Endodermal cell (in vitro differentiated cells): ENCODE data around the gene PARP1. TPM values are rescaled to one million over a fixed set of nuclear protein-coding genes. Genes with fewer than 3 reads are reported as not detected.

Experiments used
- DNase-seq: peaks from one replicate; pipeline ENCODE4 v3.0.0-alpha.2; 2017
- H3K27ac ChIP-seq: 2 replicates; pipeline ENCODE4 v1.5.1; 2013; ENCODE audit warnings: mild to moderate bottlenecking, low read depth, low read length, moderate library complexity
- H3K27me3 ChIP-seq: 2 replicates; pipeline ENCODE4 v1.6.1; 2013; ENCODE audit warnings: mild to moderate bottlenecking, low read length, moderate library complexity; ENCODE audit not compliant: insufficient read depth, control insufficient read depth, poor library complexity, severe bottlenecking
- H3K36me3 ChIP-seq: 2 replicates; pipeline ENCODE4 v1.7.0; 2013; ENCODE audit warnings: mild to moderate bottlenecking, low read length, moderate library complexity; ENCODE audit not compliant: control insufficient read depth, insufficient read depth
- H3K4me1 ChIP-seq: one replicate; pipeline ENCODE4 v1.7.0; 2013; ENCODE audit warnings: low read length; ENCODE audit not compliant: control insufficient read depth, insufficient read depth
- H3K4me3 ChIP-seq: 2 replicates; pipeline ENCODE4 v1.5.1; 2013; ENCODE audit warnings: mild to moderate bottlenecking, low read length, moderate library complexity
- H3K9ac ChIP-seq: 2 replicates; pipeline ENCODE4 v1.6.1; 2013; ENCODE audit warnings: mild to moderate bottlenecking, low read length, moderate library complexity; ENCODE audit not compliant: poor library complexity, severe bottlenecking; ENCODE audit errors: extremely low read depth
- H3K9me3 ChIP-seq: 2 replicates; pipeline ENCODE4 v1.6.1; 2013; ENCODE audit warnings: mild to moderate bottlenecking, low read length, moderate library complexity; ENCODE audit not compliant: control insufficient read depth
- H3K27ac Mint-ChIP-seq: 2 replicates; pipeline ENCODE4 v1.8.0; 2020; ENCODE audit warnings: mixed read lengths
- H3K27me3 Mint-ChIP-seq: 2 replicates; pipeline ENCODE4 v1.8.0; 2021; ENCODE audit warnings: mild to moderate bottlenecking, mixed read lengths; ENCODE audit not compliant: insufficient read depth
- H3K36me3 Mint-ChIP-seq: 2 replicates; pipeline ENCODE4 v1.8.0; 2020; ENCODE audit warnings: low read depth, mixed read lengths
- H3K4me1 Mint-ChIP-seq: 2 replicates; pipeline ENCODE4 v1.8.0; 2020; ENCODE audit warnings: mixed read lengths
- H3K4me3 Mint-ChIP-seq: 2 replicates; pipeline ENCODE4 v1.8.0; 2020; ENCODE audit warnings: mild to moderate bottlenecking, moderate library complexity, mixed read lengths
- H3K9me3 Mint-ChIP-seq: 2 replicates; pipeline ENCODE4 v1.8.0; 2020; ENCODE audit warnings: mild to moderate bottlenecking, mixed read lengths
- WGBS, 2 experiments: methylation state at CpG; one replicate each; pipeline versions ENCODE4 v1.1.5 to v1.1.7; 2013; ENCODE audit warnings: missing lambda C conversion rate in 2 of 2, mixed read lengths in 1 of 2; ENCODE audit not compliant: insufficient coverage in 1 of 2, insufficient read length in 1 of 2; 5-methylcytosine and 5-hydroxymethylcytosine counted together
- total RNA-seq, 2 donors: library from RNA; stranded (reverse); fragmentation: NEBNext Ultra II Directional in 1 of 2; extraction: Animal tissue kit (Norgen Biotek cat#: 25700) in 1 of 2; gene quantifications; 2 replicates in 1 of 2; 3 replicates in 1 of 2; pipeline ENCODE4 v1.2.1, GENCODE V29; 2021
- TF ChIP-seq, protein P1 (sequence below): fragments of 200-600 bp; sonication (generic); conservative IDR thresholded peaks from 2 replicates; pipeline ENCODE4 v1.5.0; 2021; ENCODE audit warnings: antibody characterized with exemption, mild to moderate bottlenecking

PARP1 gene
- total RNA-seq, 2 donors from 2014 or later, result 170 to 173 TPM

GRCh38 chr1:226370144-226370923, 37.6 kb downstream of the PARP1 start:
- WGBS, 2 experiments, result 91 to 92% methylated on average over 9 to 13 of the region's 13 CpGs
- Histone ChIP-seq H3K9me3 (no peaks in the 10 kb centered on the region), H3K9ac (no peak overlapping the region), H3K36me3 (peaks cover 93% of the 10 kb centered on the region), H3K4me3 (no peak overlapping the region), H3K4me1 (no peaks in the 10 kb centered on the region), H3K27ac (no peak overlapping the region), H3K27me3 (no peaks in the 10 kb centered on the region)
- Mint-ChIP-seq H3K27ac (no peak overlapping the region), H3K9me3 (no peaks in the 10 kb centered on the region), H3K4me1 (no peaks in the 10 kb centered on the region), H3K27me3 (no peaks in the 10 kb centered on the region), H3K36me3 (peaks cover 79% of the 10 kb centered on the region), H3K4me3 (no peak overlapping the region)
- DNase-seq, result no peak
- TF ChIP-seq, protein P1, sequence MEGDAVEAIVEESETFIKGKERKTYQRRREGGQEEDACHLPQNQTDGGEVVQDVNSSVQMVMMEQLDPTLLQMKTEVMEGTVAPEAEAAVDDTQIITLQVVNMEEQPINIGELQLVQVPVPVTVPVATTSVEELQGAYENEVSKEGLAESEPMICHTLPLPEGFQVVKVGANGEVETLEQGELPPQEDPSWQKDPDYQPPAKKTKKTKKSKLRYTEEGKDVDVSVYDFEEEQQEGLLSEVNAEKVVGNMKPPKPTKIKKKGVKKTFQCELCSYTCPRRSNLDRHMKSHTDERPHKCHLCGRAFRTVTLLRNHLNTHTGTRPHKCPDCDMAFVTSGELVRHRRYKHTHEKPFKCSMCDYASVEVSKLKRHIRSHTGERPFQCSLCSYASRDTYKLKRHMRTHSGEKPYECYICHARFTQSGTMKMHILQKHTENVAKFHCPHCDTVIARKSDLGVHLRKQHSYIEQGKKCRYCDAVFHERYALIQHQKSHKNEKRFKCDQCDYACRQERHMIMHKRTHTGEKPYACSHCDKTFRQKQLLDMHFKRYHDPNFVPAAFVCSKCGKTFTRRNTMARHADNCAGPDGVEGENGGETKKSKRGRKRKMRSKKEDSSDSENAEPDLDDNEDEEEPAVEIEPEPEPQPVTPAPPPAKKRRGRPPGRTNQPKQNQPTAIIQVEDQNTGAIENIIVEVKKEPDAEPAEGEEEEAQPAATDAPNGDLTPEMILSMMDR, result no peak

DNA sequence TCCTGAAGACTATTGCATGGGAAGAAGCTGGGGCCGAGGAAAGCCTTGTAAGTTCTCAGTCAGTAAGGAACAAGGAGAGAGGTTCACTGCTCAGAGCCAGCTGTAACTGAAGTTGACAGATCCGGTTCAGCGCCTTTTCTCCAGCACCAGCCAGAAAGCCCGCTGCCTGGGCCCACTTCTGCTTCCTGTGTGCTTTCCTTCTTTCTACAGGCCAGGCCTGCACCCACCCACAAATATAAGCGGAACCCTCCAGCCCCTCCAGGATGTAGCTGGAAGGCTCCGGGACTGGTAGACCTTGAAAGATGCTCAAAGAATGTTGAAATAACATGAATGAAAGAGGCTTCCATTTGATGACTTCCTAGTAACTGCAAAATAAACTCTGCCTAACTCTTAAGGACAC, 38.8 kb downstream of the PARP1 start:
- no peaks in the 10 kb centered on the region for H3K9me3 ChIP-seq
- no peaks in the 10 kb centered on the region for H3K27me3 ChIP-seq
- Mint-ChIP-seq H3K4me3 (no peak overlapping the region), H3K9me3 (no peaks in the 10 kb centered on the region), H3K27me3 (no peaks in the 10 kb centered on the region), H3K4me1 (no peaks in the 10 kb centered on the region), H3K36me3 (peaks cover 79% of the 10 kb centered on the region), H3K27ac (peak overlapping the region; percentile 17)
- no peaks in the 10 kb centered on the region for H3K4me1 ChIP-seq
- TF ChIP-seq, protein P1, result no peak
- peaks cover 93% of the 10 kb centered on the region for H3K36me3 ChIP-seq
- no peak overlapping the region for H3K27ac ChIP-seq
- WGBS, 2 experiments, result 79 to 86% methylated on average over 4 to 6 of the region's 6 CpGs
- DNase-seq, result no peak
- H3K9ac ChIP-seq, result no peak overlapping the region
- no peak overlapping the region for H3K4me3 ChIP-seq

- H3K4me3 ChIP-seq, result no peak overlapping the region
- Mint-ChIP-seq H3K36me3 (peaks cover 85% of the 10 kb centered on the region), H3K9me3 (no peaks in the 10 kb centered on the region), H3K4me1 (no peaks in the 10 kb centered on the region), H3K27me3 (no peaks in the 10 kb centered on the region), H3K27ac (no peak overlapping the region), H3K4me3 (no peak overlapping the region)
- H3K27me3 ChIP-seq, result no peaks in the 10 kb centered on the region
- peaks cover 95% of the 10 kb centered on the region for H3K36me3 ChIP-seq
- no peaks in the 10 kb centered on the region for H3K9me3 ChIP-seq
- H3K27ac ChIP-seq, result no peak overlapping the region
- H3K4me1 ChIP-seq, result no peaks in the 10 kb centered on the region
- no peak overlapping the region for H3K9ac ChIP-seq
- WGBS, 2 experiments, result 100% methylated on average over 1 of the region's 2 CpGs
- TF ChIP-seq, protein P1, result no peak
- no peak for DNase-seq
These were observed 41.6 kb downstream of the PARP1 start for GRCh38 chr1:226366290-226366689.
